Measurements from ENCODE around the gene PPIL6. TPM values are rescaled to one million over a fixed set of nuclear protein-coding genes. Genes with fewer than 3 reads are reported as not detected.

The PPIL6 gene
- total and polyA plus RNA-seq, 2 donors from 2014 or later: 6.0 to 8.4 TPM

DNA sequence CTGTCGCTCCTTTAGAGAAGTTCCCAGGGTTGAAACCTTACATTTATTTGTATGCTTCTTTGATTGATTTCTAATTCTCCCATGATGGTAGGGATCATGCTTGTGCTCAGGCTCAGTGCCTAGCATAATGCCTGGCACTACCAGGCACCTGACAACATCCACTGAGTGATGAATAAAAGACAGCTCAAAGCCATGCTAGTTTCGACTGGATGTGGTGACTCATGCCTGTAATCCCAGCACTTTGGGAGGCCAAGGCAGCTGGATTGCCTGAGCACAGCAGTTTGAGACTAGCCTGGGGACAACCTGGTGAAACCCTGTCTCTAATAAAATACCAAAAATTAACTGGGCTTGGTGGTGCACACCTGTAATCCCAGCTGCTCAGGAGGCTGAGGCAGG, 46.5 kb downstream of the PPIL6 start:
- Histone ChIP-seq H3K27ac (ENCODE audit: low read depth in 2 of 2, low read length in 2 of 2) (no peak overlapping the region), H3K9me3 (ENCODE audit: control insufficient read depth in 2 of 3, insufficient read depth in 1 of 3, low read length in 3 of 3) (no peaks in the 10 kb centered on the region), H3K4me1 (ENCODE audit: control insufficient read depth in 2 of 3, insufficient read depth in 2 of 3, low read depth in 1 of 3, low read length in 3 of 3) (no peaks in the 10 kb centered on the region), H3K9ac (ENCODE audit: low read length in 3 of 3) (no peak overlapping the region), H3K27me3 (ENCODE audit: control insufficient read depth, insufficient read depth, low read length) (no peaks in the 10 kb centered on the region), H3K4me3 (ENCODE audit: low read length in 3 of 3) (no peak overlapping the region), H3K36me3 (ENCODE audit: control insufficient read depth in 2 of 3, insufficient read depth in 3 of 3, low read length in 3 of 3) (no peaks in the 10 kb centered on the region)
- FAIRE-seq: no peak
- no peak for DNase-seq
- intact Hi-C loops (cut with DNase I): no loop called here
- TF ChIP-seq, protein P1, sequence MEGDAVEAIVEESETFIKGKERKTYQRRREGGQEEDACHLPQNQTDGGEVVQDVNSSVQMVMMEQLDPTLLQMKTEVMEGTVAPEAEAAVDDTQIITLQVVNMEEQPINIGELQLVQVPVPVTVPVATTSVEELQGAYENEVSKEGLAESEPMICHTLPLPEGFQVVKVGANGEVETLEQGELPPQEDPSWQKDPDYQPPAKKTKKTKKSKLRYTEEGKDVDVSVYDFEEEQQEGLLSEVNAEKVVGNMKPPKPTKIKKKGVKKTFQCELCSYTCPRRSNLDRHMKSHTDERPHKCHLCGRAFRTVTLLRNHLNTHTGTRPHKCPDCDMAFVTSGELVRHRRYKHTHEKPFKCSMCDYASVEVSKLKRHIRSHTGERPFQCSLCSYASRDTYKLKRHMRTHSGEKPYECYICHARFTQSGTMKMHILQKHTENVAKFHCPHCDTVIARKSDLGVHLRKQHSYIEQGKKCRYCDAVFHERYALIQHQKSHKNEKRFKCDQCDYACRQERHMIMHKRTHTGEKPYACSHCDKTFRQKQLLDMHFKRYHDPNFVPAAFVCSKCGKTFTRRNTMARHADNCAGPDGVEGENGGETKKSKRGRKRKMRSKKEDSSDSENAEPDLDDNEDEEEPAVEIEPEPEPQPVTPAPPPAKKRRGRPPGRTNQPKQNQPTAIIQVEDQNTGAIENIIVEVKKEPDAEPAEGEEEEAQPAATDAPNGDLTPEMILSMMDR (IDR thresholded peaks at IDR 0.05; ENCODE audit: borderline replicate concordance, extremely low read depth, insufficient read depth): no peak

DNA sequence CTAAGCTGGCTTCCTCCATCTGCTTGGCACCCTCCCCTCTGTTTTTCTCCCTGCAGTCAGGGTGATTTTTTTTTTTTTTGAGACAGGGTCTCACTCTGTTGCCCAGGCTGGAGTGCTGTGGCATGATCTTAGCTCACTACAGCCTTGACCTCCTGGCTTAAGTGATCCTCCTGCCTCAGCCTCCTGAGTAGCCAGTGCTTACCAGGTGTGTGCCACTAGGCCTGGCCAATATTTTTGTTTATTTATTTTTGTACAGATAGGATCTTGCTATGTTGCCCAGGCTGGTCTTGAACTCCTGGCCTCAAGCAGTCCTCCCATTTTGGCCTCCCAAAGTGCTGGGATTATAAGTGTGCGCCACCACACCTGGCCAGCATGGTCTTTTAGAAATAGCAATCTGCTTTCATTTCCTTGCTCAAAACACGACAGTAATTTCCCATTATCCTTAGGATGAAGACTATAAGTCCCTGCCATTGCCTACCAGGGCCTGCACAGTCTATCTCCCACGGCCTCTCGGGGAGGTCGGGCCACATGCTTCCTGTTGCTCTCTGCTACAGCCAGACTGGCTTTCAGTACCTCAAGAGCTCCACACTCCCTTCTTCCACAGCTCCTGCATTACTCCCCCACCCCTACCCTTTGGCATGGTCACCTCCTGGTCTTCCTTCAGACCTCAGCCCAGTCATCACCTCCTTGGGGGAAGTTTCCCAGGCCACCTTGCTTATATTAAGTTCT, 47.1 kb downstream of the PPIL6 start:
- FAIRE-seq (no peak), DNase-seq (no peak)
- TF ChIP-seq, protein P1 (IDR thresholded peaks at IDR 0.05; ENCODE audit: borderline replicate concordance, extremely low read depth, insufficient read depth): no peak
- no peak overlapping the region for H3K9ac ChIP-seq (ENCODE audit: low read length in 3 of 3)
- H3K27ac ChIP-seq (ENCODE audit: low read depth in 2 of 2, low read length in 2 of 2): no peak overlapping the region
- no peaks in the 10 kb centered on the region for H3K27me3 ChIP-seq (ENCODE audit: control insufficient read depth, insufficient read depth, low read length)
- H3K9me3 ChIP-seq (ENCODE audit: control insufficient read depth in 2 of 3, insufficient read depth in 1 of 3, low read length in 3 of 3): no peaks in the 10 kb centered on the region
- no peak overlapping the region for H3K4me3 ChIP-seq (ENCODE audit: low read length in 3 of 3)
- intact Hi-C loops (cut with DNase I): no loop called here
- no peaks in the 10 kb centered on the region for H3K4me1 ChIP-seq (ENCODE audit: control insufficient read depth in 2 of 3, insufficient read depth in 2 of 3, low read depth in 1 of 3, low read length in 3 of 3)
- H3K36me3 ChIP-seq (ENCODE audit: control insufficient read depth in 2 of 3, insufficient read depth in 3 of 3, low read length in 3 of 3): no peaks in the 10 kb centered on the region

DNA sequence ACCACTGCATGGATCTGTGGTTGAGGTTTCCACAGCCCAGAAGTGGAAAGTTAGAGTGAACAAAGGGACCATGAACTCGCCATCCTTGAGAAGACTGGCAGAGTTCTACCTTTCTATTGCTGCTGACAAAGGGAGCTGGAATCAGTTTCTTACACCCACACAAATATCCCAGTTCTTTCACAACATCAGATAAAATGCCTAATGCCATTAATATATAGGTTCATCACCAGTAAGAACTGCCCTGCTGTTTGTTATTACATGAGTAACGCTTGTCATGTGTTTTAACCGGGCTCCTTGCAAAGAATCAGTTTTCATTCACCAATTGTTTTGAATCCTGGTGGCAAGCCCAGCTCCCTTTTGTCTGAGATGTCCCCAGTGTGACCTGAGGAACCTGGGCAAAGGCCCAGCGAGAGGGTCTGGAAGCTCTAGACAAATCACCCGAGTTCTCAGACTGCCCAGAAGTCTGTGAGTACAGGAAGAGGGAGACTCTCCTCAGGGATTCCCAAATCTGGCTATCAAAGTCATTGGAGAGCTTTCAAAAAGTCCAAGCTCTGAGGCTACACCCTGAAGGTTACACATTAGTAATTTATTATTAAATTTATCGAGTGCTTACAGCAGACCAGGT, 50.7 kb downstream of the PPIL6 start:
- Histone ChIP-seq H3K4me1 (ENCODE audit: control insufficient read depth in 2 of 3, insufficient read depth in 2 of 3, low read depth in 1 of 3, low read length in 3 of 3) (no peaks in the 10 kb centered on the region), H3K4me3 (ENCODE audit: low read length in 3 of 3) (no peak overlapping the region), H3K36me3 (ENCODE audit: control insufficient read depth in 2 of 3, insufficient read depth in 3 of 3, low read length in 3 of 3) (no peaks in the 10 kb centered on the region), H3K27ac (ENCODE audit: low read depth in 2 of 2, low read length in 2 of 2) (no peak overlapping the region), H3K9me3 (ENCODE audit: control insufficient read depth in 2 of 3, insufficient read depth in 1 of 3, low read length in 3 of 3) (no peaks in the 10 kb centered on the region), H3K27me3 (ENCODE audit: control insufficient read depth, insufficient read depth, low read length) (no peaks in the 10 kb centered on the region), H3K9ac (ENCODE audit: low read length in 3 of 3) (no peak overlapping the region)
- TF ChIP-seq, protein P1 (IDR thresholded peaks at IDR 0.05; ENCODE audit: borderline replicate concordance, extremely low read depth, insufficient read depth): no peak
- no peak for DNase-seq
- FAIRE-seq: no peak
- intact Hi-C loops (cut with DNase I): loop anchor here (10.0 kb wide), 1 partner anchor 205 kb away; no protein-coding TSS in a partner anchor

Data from kidney (tissue), 14 donors.